Measurements from ENCODE around the gene RETN.

Gene RETN, protein sequence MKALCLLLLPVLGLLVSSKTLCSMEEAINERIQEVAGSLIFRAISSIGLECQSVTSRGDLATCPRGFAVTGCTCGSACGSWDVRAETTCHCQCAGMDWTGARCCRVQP

DNA sequence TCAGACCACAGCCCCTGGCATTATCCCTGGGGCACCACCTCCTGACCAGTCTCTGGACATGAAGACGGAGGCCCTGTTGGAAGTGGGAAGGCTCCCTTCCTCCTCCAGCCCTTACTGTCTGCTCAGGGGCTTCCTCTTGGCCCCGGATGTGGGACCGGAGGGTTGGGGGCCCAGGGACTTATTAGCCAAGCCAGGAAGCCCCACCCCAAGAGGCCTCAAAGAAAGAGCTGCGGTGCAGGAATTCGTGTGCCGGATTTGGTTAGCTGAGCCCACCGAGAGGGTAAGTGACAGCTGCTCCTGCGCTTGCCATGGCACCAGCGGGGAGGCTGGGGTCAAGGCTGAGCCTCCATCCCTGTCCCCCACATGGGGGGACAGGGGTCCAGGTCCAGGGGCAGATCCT is at the start of gene RETN:
RETN (plus strand) TSS at position 208 of the 400 bp plus-strand sequence. CDS start 278 bp downstream, outside the sequence.
- no peak for DNase-seq

- DNase-seq, result no peak
Measured at GRCh38 chr19:7619671-7620441, 49.0 kb upstream of the RETN start.

DNA sequence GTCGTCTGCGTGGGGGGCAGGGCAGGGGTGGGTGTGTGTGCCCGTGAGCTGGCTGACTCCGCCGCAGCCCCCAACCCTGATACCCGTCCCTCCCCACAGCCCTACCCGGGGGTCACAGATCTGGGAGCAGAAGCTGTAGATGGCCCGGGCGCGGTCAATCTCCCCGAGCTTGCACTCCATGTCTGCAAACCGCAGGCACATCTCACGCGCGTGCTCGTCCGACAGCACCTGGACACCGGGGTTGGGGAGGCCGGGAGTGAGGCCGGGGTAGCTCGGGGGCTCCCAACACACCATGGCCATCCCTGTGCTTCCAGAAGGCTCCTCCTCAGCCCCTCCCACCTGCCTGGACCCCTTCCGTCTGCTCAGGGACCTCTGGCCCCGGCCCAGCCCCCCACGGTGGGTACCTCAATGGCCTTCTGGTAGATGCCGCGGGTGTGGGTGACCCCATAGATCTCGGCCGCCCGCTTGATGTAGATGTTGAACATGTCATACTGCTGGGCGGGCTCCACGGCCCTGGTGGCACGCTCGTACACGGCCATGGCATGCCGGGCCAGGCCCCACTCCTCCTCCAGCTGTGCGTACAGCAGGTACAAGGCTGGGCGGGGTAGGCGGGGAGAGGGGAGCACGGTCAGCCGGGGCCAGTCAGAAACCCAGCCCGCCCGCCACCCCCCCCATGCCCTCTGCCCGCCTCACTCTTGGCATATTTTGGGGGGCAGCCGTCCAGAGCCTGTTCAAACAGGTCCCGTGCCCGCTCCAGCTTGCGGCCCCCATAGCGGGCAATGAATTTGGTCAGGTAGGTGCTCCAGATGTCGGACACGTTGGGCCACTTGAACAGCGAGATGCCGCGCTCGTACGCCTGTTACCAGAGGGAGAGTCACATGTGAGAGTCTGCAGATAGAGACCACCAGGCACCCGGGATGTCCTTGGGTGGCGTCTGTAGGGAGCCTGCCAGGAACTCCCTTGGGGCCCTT is 48.1 kb upstream of the RETN start:
- DNase-seq, result no peak

DNA sequence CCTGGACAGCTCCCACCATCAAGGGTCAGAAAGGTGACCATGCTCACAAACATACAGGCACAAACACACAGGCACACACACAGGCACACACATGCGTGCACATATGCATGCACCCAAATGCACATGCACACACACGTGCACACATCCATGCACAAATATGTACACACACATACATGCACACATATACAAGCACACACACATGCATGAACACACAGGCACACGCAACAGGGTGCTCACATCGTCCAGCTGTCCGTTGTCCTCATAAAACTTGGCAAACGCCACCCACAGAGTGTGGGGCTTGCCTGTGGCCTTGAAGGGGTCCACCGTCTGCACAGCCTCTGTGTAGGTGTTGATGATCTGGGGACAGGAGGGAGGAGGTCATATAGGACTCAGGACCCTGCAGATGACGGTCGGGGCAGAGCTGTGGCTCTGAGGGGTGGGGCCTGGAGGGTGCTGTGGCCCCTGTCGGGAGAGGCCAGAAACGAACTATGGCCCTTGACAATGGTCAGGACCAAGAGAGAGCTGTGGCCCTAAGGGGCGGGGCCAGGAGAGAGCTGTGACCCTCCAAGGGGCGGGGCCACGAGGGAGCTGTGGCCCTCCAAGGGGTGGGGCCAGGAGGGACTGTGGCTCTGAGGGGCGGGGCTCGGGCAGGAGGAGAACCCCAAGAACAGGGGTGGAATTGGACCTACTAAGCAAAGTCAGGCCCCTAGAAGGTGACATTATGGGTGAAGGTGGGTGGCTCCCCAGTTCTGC is 45.7 kb upstream of the RETN start:
- no peak for DNase-seq

- DNase-seq, result no peak
Measured at GRCh38 chr19:7623725-7624603, 44.9 kb upstream of the RETN start.

DNA sequence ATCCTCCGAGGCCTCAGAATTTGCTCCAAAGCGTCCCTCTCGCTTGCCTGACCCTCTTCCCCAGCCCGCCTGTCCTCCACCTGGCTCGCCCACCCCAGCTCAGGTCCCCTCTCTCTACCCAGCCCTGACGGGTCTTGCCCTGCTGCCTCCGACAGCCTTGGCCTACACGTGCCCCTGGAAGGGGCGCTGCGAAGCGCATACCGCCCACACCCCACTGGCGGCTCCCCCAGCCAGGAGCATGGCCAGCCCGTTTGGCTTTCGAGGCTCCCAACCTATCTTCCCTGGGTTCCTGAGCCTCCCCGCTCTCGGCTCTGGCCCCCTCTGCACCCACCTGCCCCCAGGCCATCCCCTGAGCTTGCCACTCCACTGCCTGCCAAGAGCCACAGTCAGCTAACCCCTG is 44.0 kb upstream of the RETN start:
- no peak for DNase-seq

- DNase-seq, result no peak
Measured at GRCh38 chr19:7625763-7626372, 43.0 kb upstream of the RETN start.

DNA sequence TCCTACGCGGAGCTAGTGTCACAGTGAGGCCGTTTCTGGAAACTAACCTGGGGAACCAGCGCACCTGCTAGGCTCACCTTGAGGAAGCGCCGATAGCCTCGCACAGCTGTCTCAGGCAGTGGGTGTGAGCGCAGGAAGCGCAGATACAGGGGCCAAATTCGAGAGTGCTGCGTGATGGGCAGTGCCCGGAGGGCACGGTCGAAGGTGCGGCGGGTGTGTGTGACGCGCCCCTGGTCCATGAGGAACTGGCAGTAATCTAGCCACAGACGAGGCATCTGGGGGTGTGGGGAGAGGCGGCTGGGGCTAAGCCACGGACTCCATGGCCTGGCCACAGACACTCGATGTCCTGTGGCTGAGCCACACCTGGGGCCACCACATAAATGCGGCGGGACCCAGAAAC is 41.7 kb upstream of the RETN start:
- DNase-seq, result no peak

DNA sequence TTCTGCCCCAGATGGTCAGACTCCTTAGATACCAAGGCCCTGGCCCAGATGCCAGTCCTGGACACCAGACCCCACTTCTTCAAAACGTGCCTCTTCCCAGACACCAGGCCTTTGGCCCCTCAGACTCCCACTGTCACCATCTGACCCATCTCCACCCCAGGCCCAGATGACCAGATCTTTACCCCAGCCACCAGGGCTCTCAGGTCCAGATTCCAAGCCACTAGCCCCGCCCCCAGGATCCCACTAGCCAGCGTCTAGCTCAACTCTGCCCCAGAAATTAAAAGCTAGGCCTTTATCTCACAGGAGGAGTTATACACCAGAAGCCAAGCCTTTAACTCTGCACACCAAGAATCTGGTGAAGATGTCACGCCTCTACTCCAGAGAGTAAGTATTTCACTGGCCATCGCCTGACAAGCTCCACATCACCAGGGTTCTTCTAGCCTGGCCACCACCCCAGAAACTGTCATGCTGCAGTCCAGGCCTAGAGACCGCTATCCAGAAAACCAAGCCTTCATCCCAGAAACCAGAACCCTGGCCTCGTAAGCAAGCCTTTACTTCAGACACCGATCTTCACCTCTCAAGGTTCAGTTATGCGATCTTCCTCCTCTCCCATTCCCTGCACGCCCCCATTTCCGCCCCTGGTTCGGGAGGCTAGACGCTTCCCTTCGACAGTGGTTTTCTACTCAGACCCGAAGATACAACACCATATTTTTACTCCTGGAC is 40.1 kb upstream of the RETN start:
- no peak for DNase-seq

- peak; percentile 98 to 99 for DNase-seq
Measured at GRCh38 chr19:7629347-7630054, 39.3 kb upstream of the RETN start, which contains the start of the genes PET100 and XAB2. TSS of gene PET100 (plus strand) at chr19:7629793. CDS start at chr19:7629834, 41 bp downstream. TSS of gene XAB2 (minus strand) at chr19:7629545. CDS start at chr19:7629527, 18 bp downstream.

DNA sequence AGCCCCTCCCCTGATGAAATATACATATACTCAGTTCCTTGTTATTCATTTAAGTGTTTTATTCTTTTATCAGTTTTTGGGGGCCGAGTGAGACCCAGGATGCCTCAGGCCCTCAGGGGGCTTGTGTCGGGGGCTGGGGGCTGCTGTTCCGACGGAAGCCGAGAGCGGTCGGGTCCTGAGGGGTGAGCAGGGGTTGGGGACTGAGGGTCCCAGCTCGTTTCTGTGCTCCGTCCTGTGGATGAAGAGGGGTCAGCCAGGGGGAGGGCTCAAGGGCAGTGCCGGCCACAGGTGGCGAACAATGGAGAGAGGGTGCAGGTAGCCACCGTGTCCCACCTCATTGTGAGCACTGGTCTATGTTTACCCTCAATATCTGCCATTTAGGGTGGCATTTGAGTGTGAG is 37.3 kb upstream of the RETN start:
- no peak for DNase-seq

DNA sequence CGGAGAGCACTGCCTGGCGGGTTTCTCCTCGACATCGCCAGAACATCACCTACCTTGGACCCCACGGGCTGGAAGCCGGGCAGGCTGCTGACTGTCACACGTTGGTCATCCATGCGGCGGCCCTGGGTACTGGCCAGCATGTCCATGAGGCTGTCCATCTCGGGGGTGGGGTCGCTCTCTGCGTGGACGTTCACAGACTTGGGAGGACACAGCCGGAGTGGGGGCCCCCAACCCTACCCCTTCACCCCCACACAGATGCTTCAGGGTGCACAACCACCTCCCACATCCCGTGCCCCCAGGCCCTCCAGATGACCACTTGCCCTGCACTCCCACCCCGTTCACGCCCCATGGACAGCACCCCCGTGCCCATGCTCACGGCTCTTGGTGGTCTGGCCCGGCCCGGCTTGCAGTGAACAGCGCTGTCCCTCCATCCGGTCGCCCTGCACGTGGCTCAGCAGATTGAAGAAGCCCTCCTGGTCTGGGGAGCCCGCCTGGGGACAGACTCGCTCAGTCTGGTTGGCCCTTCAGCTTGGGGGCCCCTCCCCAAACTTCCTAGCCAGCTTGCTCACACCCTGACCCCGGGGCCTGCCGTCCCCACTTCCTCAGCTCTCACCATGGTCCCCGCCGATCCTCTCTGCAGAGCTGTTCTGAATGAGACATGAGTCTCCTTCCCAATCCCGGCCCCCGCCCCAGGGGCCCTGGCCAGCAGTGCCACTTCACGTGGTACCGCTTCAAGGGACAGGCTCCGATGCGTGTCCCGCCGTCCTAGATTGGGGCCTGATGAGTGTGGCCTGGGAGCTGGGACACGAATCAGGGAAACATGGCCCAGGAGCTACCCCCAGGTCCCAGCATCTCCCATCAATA is 36.3 kb upstream of the RETN start:
- no peak for DNase-seq

DNA sequence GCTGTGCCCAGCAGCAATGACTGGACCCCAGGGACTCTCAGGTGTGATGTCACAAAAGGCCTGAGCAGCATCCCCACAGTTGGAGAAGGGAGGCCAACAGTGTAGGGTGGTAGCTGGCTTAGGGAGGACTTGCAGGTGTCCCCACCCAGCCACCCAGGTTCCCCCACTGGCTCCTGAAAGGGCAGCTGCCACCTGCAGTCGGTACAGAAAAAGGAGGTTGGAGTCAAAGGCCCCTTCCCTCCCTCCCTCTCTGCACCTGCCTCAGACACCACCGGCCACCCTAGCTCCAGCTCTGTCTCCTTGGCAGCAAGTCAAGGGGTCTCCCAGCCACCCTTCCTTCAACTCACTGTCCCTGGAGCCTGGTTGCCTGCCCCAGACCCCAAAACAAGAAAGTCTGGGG is 35.2 kb upstream of the RETN start, which contains the start of gene PCP2:
PCP2 (minus strand) TSS at position 22 of the 400 bp plus-strand sequence. CDS start 262 bp downstream, outside the sequence.
- DNase-seq, result no peak

GRCh38 chr19:7635670-7636069 is 33.2 kb upstream of the RETN start:
- no peak for DNase-seq

GRCh38 chr19:7636317-7636690 is 32.5 kb upstream of the RETN start:
- DNase-seq, result no peak

- DNase-seq, result peak; percentile 61 to 83
Measured at GRCh38 chr19:7636691-7637373, 32.0 kb upstream of the RETN start, which contains the start of gene STXBP2. TSS of gene STXBP2 (plus strand) at chr19:7637110. CDS start at chr19:7637150, 40 bp downstream.

DNA sequence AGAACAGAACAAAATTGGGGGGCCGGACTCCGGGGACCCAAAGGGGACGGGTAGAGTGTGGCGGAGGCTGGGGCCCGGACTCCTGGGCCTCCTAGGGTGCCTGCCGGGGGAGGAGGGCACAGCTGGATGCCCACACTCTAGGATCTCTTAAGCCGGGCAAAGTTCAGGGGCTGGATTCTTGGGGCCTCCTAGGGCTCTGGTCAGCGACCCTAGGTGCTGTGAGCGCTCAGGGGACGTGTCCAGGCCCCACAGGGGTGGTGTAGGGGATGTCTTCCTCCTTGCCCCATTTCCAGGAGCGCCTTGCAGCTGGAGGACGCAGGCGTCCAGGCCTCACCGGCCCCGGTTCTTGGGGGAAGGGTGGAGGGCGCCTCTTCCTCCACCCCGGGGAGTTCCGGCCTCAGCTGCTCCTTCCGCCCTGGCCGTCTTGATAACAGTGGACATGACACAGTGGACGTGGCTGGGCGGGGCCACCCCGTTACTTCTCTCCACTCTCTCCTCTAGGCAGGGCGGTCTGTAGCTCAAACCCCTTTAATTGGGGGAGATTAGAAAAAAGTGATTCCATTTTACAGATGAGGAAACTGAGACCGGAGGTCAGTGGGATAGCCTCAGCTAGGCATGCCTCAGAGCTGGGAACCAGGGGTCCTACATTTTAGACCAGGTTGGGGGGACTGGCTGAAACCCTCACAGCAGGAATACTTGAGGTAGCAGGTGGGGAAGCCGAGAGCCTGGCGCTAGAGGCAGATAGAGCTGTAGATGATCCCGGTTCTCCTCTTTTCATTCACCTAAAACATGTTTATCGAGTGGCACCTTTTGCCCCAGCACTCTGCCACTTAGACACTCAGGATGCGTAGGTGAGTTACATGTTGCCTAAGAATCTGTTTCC is 31.2 kb upstream of the RETN start:
- peak; percentile 62 to 74 for DNase-seq
